Measurements from ENCODE around the gene SLC35F2.

- TF ChIP-seq REST (IDR thresholded peaks at IDR 0.05; ENCODE audit: insufficient read depth in 1 of 2, low read depth in 2 of 2, low read length in 2 of 2) (no peak), TAF1 (IDR thresholded peaks at IDR 0.05; ENCODE audit: borderline replicate concordance, insufficient read depth, low read length) (no peak), POLR2AphosphoS5 (IDR thresholded peaks at IDR 0.05; ENCODE audit: low read depth, low read length) (no peak)
These were observed 59.2 kb downstream of the SLC35F2 start for GRCh38 chr11:107799218-107799859.
